ENCODE measurements around the gene GRM5.
"Not testable (repeated sequence)": the region's sequence is repeated elsewhere in the genome, so short reads cannot be mapped to it uniquely, and the experiment has no call there.

The GRM5 gene

DNA sequence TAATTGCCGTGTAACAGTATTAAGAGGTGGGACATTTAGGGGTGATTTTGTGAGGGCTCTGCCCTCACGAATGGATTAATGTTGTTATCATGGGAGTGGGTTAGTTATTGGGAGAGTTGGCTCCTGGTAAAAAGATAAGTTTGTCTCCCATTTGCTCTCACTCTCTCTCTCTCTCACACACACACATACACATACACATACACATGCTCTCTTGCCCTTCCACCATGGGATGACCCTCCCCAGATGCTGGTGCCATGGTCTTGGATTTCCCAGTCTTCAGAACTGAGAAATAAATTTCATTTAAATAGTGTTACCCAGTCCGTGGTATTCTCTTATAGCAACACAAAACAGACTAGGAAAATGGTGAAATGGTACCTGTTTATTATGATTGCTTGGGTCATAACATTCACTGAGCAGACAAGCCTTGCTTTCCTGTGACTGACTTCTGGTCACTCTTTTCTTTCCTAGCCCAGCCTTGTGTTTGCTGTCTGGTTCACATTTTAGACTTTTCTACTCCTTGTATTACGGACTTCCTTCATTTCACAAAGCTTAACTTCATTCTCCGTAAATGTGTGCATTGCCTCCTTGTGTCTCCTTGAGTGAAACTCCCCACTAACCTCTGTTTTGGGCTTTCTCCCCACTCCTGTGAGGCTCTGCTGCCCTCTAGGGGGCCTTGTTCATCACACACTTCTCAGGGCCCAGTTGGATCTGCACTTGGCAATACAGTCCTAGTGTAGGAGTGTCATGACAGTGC lies 521.7 kb downstream of the GRM5 start:
- peak in 47 of 56 donors; percentile 2 to 76 (median 33) for DNase-seq

DNA sequence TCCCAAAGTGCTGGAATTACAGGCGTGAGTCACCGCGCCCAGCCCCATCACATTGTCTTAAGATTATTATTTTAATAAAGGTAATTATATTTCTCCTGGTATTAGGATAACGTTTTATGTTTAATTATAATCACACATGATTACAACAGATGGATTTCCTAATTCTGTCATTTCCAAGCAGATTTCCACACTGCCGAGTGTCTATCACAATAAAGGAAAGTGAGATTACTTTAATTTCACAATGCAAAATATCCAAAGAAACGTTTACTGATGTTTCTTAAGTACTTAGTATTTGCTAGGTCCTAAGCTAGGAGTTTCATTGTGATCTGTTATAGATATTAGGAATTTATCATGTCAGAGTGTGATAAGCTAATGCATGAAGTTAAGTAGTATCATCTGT lies 524.8 kb downstream of the GRM5 start:
- no peak for DNase-seq

DNA sequence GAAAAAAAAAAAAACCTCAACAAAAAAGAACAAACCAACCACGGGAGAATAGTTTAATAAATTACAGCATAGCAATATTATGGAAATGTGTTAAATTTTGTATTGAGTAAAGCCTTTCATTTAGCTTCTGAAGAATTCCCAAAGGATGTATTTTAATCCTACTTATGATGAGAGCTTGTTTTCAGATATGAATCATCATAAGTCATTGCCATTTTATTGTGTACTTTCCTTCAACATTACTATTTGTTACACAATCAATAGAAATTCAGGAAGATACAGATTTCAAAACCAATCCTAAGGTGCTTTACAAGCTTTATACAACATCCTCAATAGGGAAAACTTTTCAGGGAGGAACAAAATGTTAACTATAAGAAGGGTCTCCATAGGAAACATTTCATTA lies 527.7 kb downstream of the GRM5 start:
- no peak for DNase-seq

DNA sequence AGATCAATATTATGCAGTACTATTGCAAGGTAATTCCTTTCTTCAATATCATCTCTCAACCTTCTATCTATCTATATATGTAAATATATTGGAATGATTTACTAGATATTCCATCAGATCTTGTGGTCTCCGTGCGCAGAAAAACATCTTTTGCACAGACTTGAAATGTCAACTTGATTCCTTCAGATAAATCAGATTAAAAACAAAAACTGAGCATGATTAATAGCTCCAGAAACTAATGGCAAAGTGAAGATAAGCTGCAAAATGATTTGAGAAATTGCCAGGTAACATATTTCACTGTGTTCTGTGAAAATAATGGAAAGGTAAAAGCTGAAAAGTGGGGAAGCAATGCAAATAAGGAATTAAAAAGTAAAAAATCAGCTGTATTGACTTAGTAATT lies 528.2 kb downstream of the GRM5 start:
- DNase-seq, result no peak

DNA sequence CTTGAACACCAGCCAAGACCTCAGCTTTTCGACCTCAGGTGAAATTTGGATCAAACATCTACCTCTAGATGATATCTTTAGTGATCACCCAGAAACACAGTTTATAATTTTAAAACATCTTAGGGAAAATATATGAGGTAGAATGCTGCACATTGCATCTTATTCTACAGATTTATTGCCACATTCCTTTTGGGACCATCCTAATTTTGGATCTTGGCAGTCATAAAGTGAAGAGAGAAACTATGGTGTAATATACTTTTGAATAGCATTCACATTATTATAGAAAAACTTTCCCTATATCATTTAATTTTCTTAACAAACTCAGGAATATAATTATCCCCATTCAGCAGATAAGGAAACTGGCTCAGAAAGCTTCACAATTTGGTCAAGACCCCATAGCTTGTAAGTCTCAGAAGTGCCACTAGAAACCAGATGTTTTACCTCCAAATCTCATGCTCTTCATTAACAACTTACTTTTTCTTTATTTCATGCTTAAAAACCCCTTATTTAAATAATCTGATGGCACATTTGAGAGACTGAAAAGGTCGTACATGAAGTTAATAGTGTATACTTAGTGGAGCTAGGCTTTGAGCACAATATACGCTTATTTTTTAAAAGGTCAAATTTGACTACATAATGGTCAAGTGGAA lies 529.0 kb downstream of the GRM5 start:
- DNase-seq, result no peak

DNA sequence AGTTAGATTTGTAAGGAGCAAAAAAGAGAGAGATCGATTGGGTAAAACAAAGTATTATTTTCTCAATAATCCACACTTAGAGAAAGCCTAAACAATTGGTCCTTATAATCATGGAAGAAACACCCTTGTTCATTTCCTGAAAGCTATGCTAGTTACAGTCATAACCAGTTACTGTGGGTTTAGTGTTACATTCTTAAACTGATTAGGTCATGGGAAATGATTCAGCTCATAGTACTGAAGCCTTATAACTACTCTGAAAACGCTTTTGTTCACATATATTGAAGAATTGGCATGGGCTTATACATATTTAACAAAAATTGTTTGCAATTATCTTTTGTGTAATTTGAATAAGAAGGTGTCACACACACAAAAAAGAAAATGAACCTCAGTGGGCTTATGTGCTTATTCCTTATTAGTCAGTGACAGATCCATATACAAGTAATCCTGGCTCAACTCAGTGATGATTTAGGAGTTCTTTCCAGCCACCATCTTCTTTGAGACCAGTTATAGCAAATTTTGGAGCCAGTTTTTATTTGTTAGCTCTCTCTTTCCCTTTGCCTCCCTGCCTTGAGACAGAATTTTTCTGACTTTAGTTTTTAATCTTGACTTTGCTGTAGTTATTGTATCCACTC lies 529.8 kb downstream of the GRM5 start:
- DNase-seq, result no peak

DNA sequence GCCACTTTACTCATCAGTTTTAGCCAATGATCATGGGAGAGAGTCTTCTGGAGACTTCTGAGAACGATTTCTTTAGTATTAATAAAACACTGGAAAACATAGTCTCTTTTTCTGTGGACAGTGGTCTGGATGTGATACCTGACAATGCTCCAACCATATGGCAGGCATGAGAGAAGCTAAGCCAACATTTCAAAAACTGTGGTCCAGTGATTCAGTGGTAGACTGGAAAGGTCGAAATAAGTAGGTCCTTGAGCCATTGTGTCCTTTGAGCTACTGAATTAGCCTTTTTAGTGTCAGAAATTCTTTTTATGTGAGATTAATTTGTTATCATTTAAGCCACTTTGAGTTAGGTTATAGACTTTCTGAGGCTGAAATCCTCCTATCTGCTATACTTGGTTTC lies 530.5 kb downstream of the GRM5 start:
- DNase-seq, result no peak

DNA sequence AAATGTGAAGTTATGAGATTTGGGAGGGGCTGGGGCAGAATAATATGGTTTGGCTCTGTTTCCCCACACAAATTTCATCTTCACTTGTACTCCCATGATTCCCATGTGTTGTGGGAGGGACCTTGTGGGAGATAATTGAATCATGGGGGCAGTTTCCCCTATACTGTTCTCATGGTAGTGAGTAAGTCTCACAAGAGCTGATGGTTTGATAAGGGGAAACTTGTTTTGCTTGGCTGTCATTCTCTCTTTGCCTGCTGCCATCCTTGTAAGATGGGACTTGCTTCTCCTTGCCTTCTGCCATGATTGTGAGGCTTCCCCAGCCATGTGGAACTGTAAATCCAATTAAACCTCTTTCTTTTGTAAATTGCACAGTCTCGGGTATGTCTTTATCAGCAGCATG lies 531.1 kb downstream of the GRM5 start:
- DNase-seq, result not testable (repeated sequence)

DNA sequence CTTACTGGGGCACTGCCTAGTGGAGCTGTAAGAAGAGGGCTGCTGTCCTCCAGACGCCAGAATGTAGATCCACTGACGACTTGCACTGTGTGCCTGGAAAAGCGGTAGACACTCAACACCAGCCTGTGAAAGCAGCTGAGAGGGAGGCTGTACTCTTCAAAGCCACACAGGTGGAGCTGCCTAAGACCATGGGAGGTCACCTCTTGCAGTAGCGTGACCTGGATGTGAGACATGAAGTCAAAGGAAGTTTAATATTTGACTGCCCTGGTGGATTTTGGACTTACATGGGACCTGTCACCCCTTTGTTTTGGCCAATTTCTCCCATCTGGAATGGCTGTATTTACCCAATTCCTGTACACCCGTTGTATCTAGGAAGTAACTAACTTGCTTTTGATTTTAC lies 531.6 kb downstream of the GRM5 start:
- DNase-seq, result no peak

DNA sequence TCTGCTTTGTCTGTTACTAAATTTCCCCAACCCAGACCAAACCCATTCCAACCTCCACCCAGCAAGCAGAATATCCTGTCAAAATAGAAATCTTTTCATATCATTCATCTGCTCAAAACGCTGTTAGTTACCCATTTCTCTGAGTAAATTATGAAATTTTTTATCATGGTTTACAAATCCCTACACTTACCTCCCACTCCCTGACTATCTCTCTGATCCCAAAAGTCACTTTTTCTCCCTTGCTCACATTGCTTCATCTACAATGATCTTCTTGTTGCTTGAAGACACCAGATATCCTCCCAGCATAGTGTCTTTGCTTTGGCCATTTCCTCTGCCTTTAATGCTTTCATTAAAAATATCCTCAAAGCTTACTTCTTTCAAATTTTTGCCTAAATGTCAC lies 532.8 kb downstream of the GRM5 start:
- DNase-seq, result no peak

DNA sequence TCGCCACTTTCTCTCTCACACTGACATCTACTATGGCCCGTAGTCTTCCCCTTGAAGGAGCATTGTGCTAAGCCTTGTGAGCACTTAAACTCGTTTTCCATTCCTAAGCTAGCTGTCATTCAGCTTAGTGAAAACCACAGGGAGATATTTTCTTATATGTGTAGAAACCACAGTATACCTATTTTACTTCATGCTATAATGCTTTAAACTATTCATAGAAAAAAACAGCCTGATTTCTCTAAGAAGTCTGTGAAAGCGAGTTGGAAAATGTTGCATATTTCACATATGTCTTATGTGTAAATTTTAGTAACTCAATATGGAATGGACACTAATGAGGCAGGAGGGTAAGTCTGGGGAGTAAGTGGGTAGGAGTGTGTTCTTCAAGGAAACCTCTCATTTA lies 534.0 kb downstream of the GRM5 start:
- DNase-seq, result no peak

DNA sequence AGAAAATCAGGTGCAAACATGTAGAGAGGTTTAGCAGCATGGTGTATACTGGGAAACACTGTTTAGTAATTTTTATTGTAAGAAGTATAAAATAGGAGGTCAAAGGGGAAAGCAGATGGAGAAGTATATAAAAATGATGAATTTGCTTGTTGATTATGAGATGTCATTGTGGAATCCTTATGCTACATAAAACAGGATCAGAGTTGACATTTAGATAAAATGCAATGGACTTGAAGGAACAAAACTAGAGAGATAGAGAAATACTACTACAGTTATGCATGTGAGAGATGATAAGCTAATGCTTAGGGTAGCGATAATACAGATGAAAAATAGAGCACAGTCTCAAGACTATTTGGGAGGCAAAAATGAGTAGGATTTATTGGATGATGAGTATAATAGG lies 536.4 kb downstream of the GRM5 start:
- no peak for DNase-seq

DNA sequence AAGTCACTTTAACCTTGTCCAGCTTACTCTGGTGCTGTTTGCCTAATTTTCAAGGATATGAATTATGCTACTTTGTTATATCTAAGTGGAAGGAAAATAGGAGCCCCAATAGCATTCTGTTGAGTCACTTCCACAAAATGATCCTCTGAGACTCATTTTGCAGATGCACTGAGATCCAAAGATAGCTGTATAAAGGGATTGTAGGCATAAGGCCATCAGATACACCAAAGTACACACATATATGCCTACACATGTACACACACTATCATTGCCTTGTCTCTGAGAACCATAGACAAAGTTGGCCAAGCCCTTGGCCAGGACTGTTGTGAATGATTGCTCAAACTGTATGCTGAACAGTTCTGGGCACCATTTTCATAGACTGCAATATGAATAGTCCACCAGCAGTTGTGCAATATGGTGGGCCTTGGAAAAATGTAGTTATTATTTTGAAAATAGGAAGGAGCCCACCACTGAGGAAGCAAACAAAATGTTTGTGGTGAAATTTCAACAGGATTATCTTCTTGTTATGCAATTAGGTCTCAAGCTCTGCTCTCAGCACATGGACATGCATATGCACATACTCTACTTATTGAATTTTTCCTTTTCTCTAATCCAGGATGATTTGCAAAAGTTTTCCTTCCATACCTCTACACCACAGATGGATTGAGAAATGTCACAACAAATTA lies 542.3 kb downstream of the GRM5 start:
- no peak for DNase-seq

DNA sequence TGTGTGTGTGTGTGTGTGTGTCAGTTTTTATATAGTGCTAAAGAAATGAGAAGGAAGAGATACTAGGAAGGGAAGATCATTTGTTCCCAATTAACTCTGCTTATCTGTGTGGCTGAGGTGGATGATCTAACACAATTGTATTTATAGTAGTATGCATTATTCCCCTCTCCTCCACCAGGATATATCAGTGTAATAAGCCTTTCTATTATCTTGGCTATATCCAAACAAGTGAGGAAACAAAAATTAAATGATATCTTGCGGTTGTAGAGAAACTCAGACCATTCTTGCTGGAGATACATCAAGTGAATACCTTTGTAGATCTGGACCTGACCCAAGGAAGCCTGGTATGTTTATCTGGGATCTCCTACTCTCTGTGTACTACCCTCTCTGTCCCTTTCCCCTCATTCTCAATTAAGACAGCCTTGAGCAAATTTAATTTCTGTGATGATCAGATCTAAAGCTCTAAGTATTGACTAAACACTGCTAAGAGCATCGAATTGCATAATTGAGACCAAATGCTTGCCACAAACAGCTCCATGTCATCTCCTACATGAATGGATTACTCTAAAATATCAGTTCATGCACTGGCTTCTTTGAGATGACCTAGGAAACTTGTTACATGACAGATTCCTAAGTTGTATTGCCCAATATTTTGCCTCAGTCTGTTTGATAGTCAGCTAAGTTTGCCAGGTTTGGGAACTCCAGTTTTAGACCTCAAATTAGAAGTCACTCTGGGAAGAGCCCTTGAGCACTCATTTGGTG lies 543.0 kb downstream of the GRM5 start:
- no peak for DNase-seq

DNA sequence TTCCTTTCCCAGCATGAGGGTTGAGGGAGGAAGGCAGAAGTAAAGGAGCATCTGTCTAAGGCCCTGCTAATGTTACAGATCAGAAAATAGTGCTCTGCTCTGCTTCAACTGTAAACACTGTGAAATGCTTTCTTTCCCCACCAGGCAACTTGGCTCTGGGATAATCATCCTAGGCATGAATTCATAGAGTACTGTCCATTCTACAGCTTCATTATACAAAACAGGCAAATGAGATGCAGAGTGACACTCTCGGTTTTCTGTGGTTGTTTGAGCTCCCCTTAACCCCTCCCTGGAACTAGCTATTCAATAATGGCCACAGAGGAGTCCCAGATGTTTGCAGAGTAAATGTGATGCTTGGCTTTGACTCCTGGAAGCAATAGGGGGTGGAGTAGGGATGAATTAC lies 544.0 kb downstream of the GRM5 start:
- DNase-seq, result no peak

DNA sequence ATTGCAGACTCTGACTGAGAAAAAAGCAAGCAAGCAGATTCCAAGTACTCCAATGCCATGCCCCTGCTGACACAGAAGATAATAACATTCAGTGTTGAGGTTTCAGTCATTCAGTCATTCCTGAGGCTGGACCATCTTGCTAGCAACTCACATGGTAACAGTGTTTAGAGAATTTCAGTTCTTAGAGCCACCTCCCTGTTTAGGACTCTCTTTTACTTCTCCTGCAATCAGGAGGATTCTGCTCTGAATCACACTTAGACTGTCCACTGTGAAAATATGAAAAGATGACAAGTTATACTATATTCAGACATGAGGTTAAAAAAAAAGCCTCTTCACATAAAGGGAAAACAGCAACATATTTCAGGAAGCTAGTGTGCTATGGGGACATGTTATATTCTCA lies 544.4 kb downstream of the GRM5 start:
- no peak for DNase-seq

DNA sequence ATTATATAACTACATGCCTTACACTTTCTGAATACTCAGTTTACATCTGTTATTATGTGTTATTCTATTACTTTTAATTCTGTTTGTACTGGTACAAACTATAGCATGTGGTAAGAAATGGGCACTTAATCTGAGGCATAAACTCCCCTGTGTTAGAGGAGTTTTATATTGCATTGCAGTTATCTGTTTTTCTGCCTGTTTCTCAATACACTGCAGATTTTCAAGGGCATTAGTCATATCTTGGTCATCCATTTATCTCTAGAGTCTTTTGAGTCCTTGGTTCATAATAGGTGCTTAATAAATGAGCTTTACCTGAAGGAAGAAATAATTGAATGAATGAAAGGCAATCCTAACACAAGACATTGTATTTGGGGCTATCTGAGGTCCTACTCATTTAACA lies 545.4 kb downstream of the GRM5 start:
- DNase-seq, result no peak

DNA sequence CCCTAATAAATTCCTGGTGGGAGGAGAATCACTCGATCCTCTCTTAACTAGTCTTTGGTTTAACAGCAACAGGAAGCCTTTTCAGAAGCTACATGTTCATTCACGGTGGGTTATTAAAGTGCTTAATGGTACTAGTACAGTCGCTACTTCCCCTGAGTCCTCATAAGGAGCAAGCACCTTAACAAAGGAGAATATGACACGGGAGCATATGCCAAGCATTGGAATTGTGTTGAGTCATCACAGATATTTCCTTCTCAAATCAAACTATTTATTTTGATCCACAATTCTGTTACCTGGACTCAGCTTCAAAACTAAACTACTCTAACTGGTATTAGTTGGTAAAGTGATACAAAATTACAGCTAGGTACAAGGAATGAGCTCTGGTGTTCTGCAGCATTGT lies 550.8 kb downstream of the GRM5 start:
- DNase-seq, result no peak

DNA sequence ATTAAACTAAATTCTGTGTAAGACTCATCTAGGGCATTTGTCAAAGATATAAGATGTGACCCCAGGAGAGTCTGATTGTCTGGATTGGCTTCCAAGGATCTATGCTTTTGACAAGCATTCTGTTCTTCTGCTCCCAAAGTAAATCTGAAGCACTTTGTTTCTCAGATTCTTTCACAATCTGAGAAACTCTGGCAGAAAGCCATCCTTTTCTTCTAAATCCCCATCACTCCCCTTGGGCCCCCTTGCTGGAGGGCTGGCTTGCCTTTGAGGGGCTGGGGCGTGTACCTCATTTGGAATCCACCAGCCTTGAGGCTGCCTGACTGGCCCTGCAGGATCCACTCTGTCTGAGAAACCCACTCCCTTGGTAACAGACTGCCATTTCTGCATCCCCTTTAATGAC lies 554.8 kb downstream of the GRM5 start:
- no peak for DNase-seq

DNA sequence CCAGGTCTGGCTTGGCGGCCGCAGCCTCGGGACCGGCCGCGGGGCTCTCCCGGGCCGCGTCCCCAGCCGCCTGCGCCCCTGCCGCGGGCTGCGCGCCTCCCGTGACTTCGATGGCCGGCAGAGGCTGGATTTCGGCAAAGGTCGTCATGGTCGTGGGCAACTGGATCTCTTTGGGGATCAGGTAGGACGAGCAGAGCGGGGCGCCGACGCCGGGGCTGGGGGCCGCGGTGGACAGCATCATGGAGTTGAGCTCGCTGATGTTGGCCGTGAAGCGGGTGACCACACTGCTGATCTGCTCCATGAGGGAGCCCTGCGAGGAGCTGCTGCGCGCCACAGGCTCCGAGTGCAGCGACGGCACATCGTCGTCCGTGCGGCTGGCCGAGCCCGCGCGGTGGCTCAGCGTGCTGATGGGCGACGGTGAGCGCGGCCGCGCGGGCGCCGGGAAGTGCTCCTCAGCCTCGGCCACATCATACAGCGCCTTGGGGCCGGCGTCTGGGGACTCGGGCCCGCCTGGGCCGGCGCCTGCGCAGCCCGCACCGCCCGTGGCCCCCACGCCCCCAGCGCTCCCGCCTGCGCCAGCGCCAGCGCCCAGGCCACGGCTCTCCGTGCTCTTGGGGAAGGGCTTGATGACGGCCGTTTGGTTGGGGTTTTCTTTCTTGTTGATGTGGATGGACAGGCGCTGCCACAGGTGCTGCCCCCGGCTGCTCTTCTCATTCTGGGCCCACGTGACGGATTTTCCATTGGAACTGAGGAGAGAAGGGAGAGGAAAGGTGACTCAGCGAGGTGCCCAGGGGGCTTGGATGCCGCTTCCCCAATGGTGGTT lies 556.8 kb downstream of the GRM5 start:
- no peak for DNase-seq

DNA sequence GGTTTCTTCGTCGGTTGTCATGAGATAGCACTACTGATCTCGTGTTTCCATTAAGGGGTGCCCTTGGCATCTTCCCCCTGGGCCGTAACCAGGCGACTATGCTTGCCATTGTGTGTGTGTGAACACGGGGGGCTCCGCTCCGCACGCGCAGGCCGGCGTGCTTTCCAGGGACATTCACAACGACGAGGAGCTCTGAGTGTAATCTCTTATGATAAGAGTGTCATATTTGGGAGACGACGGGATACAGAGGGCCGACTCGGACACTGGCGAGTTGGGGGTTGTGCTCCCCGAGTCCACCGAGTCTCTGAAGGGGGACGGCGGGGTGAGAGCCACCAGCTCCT lies 557.4 kb downstream of the GRM5 start:
- no peak for DNase-seq
